GM10248 (cell line): ENCODE measurements around the gene FAM53B.

Experiments used
- CTCF ChIA-PET: fragments of 300-600 bp; sonication (Branson Sonifier 250); formaldehyde crosslinking; extraction: SDS; loops from one replicate; lab custom pipeline; 2021; ENCODE audit warnings: antibody characterized with exemption; lab: Yijun Ruan, JAX
- POLR2A ChIA-PET: fragments of 350-650 bp; sonication (Branson Sonifier 250); formaldehyde crosslinking; extraction: SDS; loops from one replicate; lab custom pipeline; 2020; ENCODE audit warnings: antibody characterized with exemption; lab: Yijun Ruan, JAX
- DNase-seq: peaks from one replicate; pipeline ENCODE4 v3.0.0; 2012; ENCODE audit errors: extremely low spot score
- CTCF ChIP-seq: IDR thresholded peaks from 2 replicates; pipeline ENCODE4 v1.5.1; 2012; ENCODE audit warnings: mild to moderate bottlenecking, low read depth; ENCODE audit errors: extremely low read depth, missing control alignments, control extremely low read depth

The FAM53B gene

GRCh38 chr10:124569623-124570470 lies 174.3 kb downstream of the FAM53B start:
- CTCF ChIA-PET = interaction anchor here (1.5 kb wide), 1 partner anchor 41 kb away, joined by 4 read pairs; no protein-coding TSS in a partner anchor
- POLR2A ChIA-PET = no interaction called here
- TF ChIP-seq CTCF = no peak
- no peak for DNase-seq
